Bone marrow (tissue), 2 donors: ENCODE results near the gene CCNB1.
"Not testable (repeated sequence)": the region's sequence is repeated elsewhere in the genome, so short reads cannot be mapped to it uniquely, and the experiment has no call there.

ENCODE experiments used
- DNase-seq, 2 donors: peaks; one replicate each; lab custom pipeline; 2025; lab: John Stamatoyannopoulos, UW

The CCNB1 gene

DNA sequence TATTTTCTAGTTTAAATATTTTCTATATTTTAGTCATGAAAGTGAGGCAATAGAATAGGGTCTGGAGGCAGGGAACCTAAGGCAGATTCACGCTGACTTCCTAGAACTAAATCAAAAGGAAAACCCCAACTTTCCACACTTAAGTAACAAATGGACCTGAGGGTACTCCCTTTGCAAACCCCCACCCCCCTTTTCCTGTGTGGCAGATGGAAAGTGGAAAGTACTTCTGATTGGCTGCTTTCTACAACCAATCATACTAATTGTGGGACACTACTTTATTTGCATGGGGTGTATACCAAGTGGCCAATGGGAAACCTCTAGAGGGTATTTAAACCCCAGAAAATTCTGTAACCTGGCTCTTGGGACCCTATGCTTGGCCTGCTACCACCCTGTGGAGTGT, 17.7 kb downstream of the CCNB1 start:
- no peak for DNase-seq

DNA sequence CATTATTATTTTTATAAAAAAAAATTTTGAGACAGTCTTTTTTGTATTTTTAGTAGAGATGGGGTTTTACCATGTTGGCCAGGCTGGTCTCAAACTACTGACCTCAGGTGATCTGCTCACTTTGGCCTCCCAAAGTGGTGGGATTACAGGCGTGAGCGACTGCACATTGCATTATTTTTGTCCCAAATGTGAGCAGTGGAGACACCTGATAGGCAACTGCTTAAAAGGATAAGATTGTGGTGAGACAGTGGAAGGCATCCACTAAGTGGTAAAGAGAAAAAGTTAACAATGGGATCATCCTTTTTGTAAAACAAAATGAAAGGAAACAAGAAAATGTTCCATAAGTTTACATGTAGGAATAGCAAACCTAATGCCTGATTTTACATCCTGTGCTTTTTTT, 20.4 kb downstream of the CCNB1 start:
- DNase-seq: no peak

DNA sequence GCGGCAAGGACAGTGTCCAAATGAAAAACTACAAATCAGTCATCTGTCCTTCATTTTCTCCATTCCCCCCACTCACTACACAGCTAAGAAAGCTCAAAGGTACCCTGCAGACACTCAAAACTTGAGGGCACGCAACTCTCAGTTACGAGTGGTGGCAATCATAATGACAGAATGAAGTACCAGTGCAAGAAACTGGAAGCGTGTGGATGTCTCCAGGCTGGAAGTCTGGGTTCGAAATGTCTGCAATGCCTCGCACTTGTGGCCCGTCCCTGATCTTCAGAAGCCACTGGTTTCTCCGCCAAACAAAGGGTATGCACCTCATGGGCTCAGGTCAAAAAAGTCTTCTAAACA, 21.8 kb downstream of the CCNB1 start:
- no peak for DNase-seq

DNA sequence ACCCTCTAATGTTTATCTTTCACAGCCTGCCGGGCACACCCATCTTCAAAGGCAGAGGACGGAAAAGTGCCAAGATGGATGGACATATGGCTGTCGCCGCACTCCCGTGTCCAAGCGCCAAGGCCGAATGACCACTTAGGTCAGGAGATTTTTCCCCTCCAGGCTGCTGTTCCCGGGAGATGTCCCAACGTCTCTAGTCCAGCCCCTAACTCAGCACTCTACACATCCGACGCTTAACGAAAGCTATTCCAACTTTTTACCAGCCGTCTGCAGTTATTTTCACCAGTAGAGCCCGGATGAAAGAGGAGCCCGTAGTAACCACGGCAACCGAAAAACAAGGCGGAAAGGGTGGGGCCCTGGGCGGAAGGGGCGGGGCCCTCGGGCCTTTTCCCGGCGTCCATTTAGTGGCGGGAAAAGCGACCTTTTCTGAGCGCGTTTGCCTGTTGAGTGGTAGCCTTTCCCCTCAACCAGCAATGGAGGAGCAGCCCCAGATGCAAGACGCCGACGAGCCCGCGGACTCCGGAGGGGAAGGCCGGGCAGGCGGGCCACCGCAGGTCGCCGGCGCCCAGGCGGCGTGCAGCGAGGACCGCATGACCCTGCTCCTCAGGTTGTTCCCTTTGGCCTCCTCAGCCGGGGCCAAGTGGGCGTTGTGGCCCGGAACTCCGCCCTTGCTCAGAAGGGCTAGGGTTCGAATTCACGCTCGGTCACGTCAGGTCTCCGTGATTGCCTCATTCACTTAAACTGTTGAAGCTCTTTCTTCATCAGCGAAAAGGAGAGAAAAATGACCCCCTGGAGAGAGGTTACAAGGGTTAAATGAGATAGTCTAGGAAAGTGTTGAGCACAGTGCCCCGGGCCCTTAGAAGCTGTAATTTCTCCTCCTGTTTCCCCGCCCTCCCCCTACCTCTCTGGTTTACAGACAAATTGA, 22.5 kb downstream of the CCNB1 start, which contains the start of gene CENPH:
CENPH (plus strand) TSS at position 422 of the 925 bp plus-strand sequence; CDS start at position 474, 52 bp downstream.
- DNase-seq: peak; percentile 83 to 89

DNA sequence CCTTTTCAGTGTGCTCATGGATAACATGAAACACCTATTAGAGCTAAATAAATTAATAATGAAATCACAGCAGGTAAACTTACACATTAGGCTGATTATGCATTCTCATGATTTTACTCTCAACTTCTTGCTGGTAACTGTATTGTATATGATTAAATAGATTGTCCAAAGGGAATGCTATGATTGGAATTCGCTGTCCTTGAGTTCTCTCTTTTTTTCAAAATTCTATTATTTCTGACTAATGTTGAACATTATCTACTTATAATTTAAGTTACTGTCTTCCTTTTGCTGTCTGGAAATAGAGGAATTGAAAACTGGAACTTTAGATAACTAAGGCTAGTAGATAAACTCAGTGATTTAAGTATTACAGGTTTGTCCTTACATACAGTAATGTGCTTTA, 35.5 kb downstream of the CCNB1 start:
- DNase-seq: no peak

DNA sequence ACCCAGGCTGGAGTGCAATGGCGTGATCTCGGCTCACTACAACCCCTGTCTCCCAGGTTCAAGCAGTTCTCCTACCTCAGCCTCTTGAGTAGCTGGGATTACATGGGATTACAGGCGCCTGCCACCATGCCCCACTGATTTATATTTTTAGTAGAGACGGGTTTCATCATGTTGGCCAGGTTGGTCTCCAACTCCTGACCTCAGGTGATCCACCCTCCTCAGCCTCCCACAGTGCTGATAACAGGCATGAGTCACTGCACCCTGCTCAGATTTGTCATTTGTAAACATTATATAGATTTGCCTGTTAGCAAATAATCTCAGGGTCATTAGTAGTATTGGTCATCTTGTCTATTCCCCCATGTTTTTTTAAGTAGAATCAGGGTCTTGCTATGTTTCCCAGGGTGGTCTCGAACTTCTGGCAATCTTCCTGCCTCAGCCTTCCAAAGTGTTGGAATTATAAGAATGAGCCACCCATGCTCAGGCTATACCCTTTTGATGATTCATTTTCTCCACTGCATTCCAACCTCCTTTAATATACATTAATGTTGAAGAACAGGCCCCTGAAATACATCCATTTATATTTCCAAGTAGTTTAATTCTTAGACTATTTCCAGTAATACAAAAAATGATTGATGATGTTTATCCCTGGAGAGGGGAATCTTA, 39.7 kb downstream of the CCNB1 start:
- no peak for DNase-seq

DNA sequence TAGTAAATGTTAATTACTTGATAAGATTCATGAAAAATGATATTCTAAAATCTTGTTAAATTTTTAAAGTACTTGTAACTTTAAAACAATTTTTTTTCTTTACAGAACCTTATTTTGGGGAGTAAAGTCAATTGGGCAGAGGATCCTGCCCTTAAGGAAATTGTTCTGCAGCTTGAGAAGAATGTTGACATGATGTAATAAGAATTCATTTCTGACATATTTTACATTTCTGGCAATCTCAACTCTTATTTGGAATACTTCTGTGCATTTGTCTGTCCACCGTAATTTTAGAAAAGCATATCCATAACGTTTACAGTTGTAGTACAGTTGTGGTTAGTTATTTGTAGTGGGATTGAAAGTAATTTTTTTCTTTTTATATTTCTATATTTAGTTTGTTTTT, 42.7 kb downstream of the CCNB1 start:
- no peak for DNase-seq

DNA sequence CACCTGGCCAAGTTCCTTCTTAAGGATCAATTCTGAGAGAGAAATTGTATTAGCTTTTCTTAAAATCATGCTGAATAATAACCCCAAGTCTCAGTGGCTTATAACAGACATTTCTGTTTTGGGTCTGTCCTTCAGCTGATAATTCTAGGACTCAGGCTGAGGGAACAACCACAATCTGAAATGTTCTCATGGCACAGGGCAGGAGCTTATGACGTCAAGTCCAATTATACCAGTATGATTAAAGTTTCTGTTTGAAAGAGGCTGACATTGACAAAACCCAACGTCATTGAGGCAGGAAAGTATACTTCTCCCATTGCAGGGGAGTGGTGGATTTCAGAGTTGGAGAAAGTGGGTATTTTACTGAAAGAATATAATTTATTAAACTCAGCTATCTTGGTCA, 44.2 kb downstream of the CCNB1 start:
- no peak for DNase-seq

DNA sequence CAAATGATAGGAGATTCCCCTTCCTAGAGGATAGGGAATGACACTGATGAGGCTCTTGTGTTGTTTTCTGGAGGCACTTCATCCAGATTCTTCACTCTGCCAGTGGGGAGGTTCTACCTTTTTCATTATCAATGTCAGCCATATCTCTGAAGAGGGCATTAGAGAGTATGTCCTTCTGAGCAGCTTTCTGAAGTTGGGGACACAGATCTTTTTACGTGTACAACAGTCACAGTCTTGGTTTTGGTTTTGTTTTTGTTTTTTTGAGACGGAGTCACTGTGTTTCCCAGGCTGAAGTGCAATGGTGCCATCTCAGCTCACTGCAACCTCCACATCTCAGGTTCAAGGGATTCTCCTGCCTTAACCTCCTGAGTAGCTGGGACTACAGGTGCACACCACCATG, 45.1 kb downstream of the CCNB1 start:
- DNase-seq: no peak

DNA sequence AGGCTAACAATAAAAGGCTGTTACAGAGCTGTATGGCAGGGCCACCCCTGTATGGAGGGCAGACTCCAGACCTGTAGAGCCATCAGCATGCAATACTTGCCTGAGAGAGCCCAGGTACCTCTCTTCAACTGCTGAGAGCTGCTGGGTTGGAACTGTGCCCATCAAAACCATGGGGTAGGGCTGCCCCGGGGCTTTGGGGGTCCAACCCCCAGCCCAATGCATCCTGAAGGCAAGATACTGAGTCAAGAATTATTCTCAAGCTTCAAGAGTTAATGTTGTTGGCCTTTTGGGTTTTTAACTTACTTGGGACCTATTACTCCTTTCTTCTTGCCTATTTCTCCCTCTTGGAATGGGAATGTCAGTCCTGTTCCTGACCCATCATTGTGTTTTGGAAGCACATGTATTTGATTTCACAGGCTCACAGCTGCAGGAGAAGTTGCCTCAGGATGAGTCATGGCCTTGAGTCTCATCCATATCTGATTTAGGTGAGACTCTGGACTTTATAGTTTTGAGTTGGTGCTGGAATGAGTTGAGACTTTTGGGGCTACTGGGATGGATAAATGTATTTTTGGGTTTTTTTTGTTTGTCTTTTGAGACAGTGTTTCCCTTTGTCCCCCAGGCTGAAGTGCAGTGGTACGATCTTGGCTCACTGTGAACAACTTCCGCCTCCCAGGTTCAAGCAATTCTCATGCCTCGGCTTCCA, 46.7 kb downstream of the CCNB1 start:
- DNase-seq: no peak

DNA sequence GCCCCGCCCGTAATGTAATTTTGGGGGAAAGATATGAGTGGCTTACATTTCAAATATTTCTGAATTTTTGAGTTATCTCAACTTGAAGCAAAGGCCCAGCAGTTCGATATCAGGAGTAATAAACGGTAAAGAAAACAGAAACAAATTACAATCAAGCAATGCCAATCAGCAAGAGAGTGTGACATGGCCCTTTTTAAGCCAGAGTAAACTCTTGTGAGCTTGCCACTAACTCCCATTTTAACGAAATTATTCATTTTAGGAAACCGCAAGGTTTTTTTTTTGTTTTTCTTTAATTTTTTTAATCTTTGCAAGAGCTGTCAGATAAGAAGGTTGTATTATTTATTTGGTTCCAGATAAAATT, 50.2 kb downstream of the CCNB1 start:
- DNase-seq: no peak

DNA sequence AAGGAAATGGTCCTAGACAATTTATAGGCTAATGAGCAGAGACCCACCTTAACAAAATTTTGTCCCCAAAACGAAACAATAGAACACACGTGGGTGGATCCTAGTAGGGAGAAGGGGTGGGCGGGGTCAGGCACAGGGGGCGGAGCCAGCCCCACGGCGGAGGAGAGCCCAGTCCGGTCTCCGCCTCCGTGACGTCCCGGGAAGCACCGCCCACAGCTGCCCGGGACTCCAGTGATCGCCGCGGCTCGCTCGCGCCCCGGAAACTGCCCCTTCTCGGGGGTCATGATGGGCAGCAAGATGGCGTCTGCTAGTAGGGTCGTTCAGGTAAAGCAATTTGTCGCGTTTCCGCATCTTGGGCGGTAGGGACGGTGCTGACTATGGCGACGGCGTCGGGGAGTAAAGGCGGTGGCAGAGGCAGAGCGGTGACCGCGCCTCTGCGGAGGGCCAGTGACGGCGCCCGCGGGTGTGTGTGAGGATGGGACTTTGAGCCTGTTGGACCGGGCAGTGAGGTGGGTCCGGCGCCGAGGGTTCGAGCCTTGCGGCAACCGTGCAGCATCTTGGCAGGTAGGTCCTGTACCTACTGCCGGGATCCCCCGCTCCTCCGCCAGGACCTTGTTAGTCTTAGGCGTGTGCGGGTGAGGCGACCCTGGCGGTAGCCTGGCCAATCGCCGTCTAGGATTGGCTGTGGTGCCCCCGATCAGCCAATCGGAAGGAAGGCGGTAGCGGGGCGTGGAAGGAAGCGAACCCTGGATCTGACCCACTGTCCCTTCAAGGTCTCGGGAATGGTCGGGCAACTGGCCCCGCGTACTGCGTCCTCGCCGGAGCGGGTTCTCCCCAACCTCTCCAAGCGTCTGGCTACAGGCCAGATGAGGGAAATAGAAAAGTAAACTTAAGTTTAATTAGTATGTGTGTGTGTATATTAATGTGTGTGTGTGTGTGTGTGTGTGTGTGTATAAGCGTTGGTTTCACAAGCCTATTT, 50.9 kb downstream of the CCNB1 start:
- peak; percentile 86 to 94 for DNase-seq

DNA sequence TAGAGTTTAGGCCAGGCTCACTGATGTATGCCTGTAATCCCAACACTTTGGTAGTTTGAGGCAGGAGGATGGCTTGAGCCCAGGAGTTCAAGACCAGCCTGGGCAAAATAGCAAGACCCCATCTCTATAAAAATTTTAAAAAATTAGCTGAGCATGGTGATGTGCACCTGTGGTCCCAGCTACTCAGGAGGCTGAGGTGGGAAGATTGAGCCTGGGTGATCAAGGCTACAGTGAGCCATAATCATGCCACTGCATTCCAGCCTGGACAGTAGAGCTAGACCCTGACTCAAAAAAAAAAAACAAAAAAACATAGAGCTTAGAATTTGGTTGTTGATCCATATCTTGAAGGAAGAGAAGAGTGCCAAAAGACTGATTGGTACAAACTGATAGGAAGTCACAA, 53.0 kb downstream of the CCNB1 start:
- no peak for DNase-seq

DNA sequence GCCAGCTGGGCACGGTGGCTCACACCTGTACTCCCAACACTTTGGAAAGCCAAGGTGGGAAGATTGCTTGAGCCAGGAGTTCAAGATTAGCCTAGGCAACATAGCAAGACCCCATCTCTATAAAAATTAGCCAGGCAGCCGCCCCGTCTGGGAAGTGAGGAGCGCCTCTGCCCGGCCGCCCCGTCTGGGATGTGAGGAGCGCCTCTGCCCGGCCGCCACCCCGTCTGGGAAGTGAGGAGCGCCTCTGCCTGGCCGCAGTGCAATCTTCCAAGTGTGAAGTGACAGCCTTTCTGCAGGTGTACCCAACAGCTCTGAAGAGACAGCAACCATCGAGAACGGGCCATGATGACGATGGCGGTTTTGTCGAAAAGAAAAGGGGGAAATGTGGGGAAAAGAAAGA, 53.4 kb downstream of the CCNB1 start:
- DNase-seq: not testable (repeated sequence)

DNA sequence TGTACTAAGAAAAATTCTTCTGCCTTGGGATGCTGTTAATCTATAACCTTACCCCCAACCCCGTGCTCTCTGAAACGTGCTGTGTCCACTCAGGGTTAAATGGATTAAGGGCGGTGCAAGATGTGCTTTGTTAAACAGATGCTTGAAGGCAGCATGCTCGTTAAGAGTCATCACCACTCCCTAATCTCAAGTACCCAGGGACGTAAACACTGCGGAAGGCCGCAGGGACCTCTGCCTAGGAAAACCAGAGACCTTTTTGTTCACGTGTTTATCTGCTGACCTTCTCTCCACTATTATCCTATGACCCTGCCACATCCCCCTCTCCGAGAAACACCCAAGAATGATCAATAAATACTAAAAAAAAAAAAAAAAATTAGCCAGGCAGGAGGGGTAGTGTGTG, 53.9 kb downstream of the CCNB1 start:
- not testable (repeated sequence) for DNase-seq

DNA sequence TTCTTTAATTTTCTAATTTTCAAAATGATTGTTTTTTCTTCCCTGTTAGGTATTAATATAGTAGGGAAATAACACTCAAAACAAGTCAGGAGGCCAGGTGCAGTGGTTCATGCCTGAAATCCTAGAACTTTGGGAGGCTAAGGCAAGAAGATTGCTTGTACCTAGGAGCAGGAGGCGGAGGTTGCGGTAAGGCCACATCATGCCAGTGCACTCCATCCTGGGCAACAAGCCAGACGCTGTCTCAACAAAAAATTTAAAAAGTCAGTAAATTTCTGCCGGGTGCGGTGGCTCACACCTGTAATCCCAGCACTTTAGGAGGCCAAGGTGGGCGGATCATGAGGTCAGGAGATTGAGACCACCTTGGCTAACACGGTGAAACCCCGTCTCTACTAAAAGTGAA, 57.6 kb downstream of the CCNB1 start:
- DNase-seq: no peak

DNA sequence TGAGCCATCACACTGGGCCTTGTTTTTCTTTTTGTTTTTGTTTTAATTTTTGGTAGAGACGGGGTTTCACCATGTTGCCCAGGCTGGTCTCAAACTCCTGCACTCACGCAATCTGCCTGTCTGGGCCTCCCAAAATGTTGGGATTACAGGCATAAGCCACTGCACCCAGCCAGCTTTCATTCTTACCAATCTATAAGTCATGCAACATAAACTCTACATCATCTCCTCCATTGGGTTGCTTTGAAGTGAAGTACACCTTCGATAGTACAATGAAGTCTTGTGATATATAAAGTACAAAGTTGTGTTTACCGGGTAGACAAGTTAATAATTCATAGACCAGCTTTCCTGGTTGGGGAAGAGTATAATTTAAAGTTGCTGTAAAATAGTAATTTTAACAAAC, 58.9 kb downstream of the CCNB1 start:
- no peak for DNase-seq
